ENCODE measurements around the gene CACNA1S. TPM values are rescaled to one million over a fixed set of nuclear protein-coding genes. Genes with fewer than 3 reads are reported as not detected.

The CACNA1S gene
- total RNA-seq, 1 experiment from 2014 or later: not detected

DNA sequence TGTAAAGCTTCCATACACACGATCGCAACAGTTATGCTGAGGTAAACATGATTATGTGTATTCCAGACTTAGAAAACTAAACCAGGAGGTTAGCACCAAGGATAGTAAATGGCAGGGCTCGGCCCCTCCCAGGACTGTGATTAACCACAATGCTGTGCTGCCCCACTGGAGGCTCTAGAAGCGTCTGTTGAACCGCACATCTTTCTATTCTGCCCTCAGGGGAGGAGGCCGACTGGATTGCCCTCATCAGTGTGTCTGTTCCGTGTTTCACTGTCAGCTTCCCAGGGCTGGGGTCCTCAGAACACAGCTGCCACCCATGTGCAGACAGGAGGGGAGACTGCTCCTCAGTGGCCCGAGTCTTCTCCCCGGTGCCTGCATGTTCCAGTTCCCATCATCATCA is 27.5 kb upstream of the CACNA1S start:
- H4K5ac ChIP-seq (ENCODE audit: insufficient read length, low read depth, low read length): no peak overlapping the region
- no peak overlapping the region for H2AK5ac ChIP-seq (ENCODE audit: insufficient read length, low read length)
- Mint-ChIP-seq H3K27ac (peak overlapping the region in 1 of 3 experiments; percentile 85; a peak in 1 of 7 replicates), H3K4me3 (no peak overlapping the region), H3K27me3 (ENCODE audit: low read depth) (no peaks in the 10 kb centered on the region), H3K36me3 (ENCODE audit: insufficient read depth in 1 of 3, low read depth in 3 of 3) (peaks cover 42 to 84% (median 82%) of the 10 kb centered on the region in 3 experiments; a peak in 6 of 7 replicates), H3K9me3 (no peaks in the 10 kb centered on the region), H3K4me1 (no peaks in the 10 kb centered on the region)
- H2BK5ac ChIP-seq (ENCODE audit: insufficient read length, low read length): no peak overlapping the region
- H3K79me2 ChIP-seq (ENCODE audit: insufficient read depth, low read length): no peaks in the 10 kb centered on the region
- no peak overlapping the region for H3K18ac ChIP-seq (ENCODE audit: insufficient read length, low read depth, low read length)
- no peak overlapping the region for H3K4ac ChIP-seq (ENCODE audit: low read depth, low read length)
- H3K27me3 ChIP-seq (ENCODE audit: insufficient read depth, low read length): no peaks in the 10 kb centered on the region
- no peaks in the 10 kb centered on the region for H4K20me1 ChIP-seq (ENCODE audit: control insufficient read depth, insufficient read depth, insufficient read length)
- no peak overlapping the region for H2BK12ac ChIP-seq (ENCODE audit: insufficient read length, low read depth, low read length)
- H2BK120ac ChIP-seq (ENCODE audit: low read depth, low read length, poor library complexity, severe bottlenecking): no peak overlapping the region
- TF ChIP-seq, protein P1, sequence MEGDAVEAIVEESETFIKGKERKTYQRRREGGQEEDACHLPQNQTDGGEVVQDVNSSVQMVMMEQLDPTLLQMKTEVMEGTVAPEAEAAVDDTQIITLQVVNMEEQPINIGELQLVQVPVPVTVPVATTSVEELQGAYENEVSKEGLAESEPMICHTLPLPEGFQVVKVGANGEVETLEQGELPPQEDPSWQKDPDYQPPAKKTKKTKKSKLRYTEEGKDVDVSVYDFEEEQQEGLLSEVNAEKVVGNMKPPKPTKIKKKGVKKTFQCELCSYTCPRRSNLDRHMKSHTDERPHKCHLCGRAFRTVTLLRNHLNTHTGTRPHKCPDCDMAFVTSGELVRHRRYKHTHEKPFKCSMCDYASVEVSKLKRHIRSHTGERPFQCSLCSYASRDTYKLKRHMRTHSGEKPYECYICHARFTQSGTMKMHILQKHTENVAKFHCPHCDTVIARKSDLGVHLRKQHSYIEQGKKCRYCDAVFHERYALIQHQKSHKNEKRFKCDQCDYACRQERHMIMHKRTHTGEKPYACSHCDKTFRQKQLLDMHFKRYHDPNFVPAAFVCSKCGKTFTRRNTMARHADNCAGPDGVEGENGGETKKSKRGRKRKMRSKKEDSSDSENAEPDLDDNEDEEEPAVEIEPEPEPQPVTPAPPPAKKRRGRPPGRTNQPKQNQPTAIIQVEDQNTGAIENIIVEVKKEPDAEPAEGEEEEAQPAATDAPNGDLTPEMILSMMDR (conservative IDR thresholded peaks at IDR 0.05): no peak
- H2BK20ac ChIP-seq (ENCODE audit: low read depth, low read length, poor library complexity, severe bottlenecking): no peak overlapping the region
- H3K4me1 ChIP-seq (ENCODE audit: insufficient read depth, low read length): no peaks in the 10 kb centered on the region
- no peak overlapping the region for H3K23ac ChIP-seq (ENCODE audit: insufficient read length, low read depth, low read length)
- no peak overlapping the region for H2BK15ac ChIP-seq (ENCODE audit: low read depth, low read length)
- H3K79me1 ChIP-seq (ENCODE audit: insufficient read depth, low read depth, low read length, poor library complexity, severe bottlenecking): no peaks in the 10 kb centered on the region
- no peak overlapping the region for H3K56ac ChIP-seq (ENCODE audit: insufficient read length, low read depth, low read length)
- H3K27ac ChIP-seq (ENCODE audit: insufficient read length, low read depth, low read length): no peak overlapping the region
- no peak for DNase-seq
- H3K9ac ChIP-seq (ENCODE audit: extremely low read depth, insufficient read length, low read length): no peak overlapping the region
- no peaks in the 10 kb centered on the region for H3K9me3 ChIP-seq (ENCODE audit: control insufficient read depth, low read depth, low read length)
- no peak overlapping the region for H4K8ac ChIP-seq (replicated peaks; ENCODE audit: insufficient read length, low read depth, low read length)
- no CpG with 5 or more reads among the region's 9 CpGs for WGBS (ENCODE audit: extremely low coverage, insufficient read length, low lambda C conversion rate)
- no peaks in the 10 kb centered on the region for H3K23me2 ChIP-seq (ENCODE audit: insufficient read length, low read depth, low read length, poor library complexity, severe bottlenecking)
- no peak overlapping the region for H2AFZ ChIP-seq (ENCODE audit: low read length)
- H3K4me2 ChIP-seq (ENCODE audit: insufficient read depth, insufficient read length, low read length): no peak overlapping the region
- no peak overlapping the region for H3T11ph ChIP-seq (ENCODE audit: low read length)
- H3K14ac ChIP-seq (ENCODE audit: insufficient read depth, low read length): no peak overlapping the region
- no peak overlapping the region for H4K91ac ChIP-seq (ENCODE audit: insufficient read length, low read depth, low read length)

Data from H9 (cell line).